Astrocyte (in vitro differentiated cells and primary cell): ENCODE measurements around the gene IFIT3. TPM values are rescaled to one million over a fixed set of nuclear protein-coding genes. Genes with fewer than 3 reads are reported as not detected.
A peak's percentile ranks its signal among the peaks of the same experiment; 100 is the strongest.

Source experiments
- DNase-seq: peaks from one replicate; pipeline ENCODE4 v3.0.0-alpha.2; 2010; ENCODE audit warnings: low read depth
- FAIRE-seq: peaks from 2 replicates; lab custom pipeline; 2011; peaks lifted over from hg19 to GRCh38; lab: Jason Lieb, UNC
- H2AFZ ChIP-seq: 2 replicates; pipeline ENCODE4 v1.6.0; 2012; ENCODE audit warnings: low read depth, low read length, inconsistent platforms
- H3K27ac ChIP-seq: 2 replicates; pipeline ENCODE4 v1.5.1; 2011; ENCODE audit warnings: low read depth, low read length, inconsistent platforms
- H3K27me3 ChIP-seq: 2 replicates; pipeline ENCODE4 v1.6.0; 2011; ENCODE audit warnings: low read length, inconsistent platforms; ENCODE audit not compliant: insufficient read depth
- H3K36me3 ChIP-seq: 2 replicates; pipeline ENCODE4 v1.5.1; 2011; ENCODE audit warnings: low read length, inconsistent platforms; ENCODE audit not compliant: insufficient read depth
- H3K4me1 ChIP-seq: 2 replicates; pipeline ENCODE4 v1.5.1; 2011; ENCODE audit warnings: low read length, inconsistent platforms; ENCODE audit not compliant: insufficient read depth
- H3K4me2 ChIP-seq: 2 replicates; pipeline ENCODE4 v1.6.0; 2012; ENCODE audit warnings: low read length, inconsistent platforms
- H3K4me3 ChIP-seq: 2 replicates; pipeline ENCODE4 v1.5.1; 2011; ENCODE audit warnings: low read depth, mild to moderate bottlenecking, low read length, inconsistent platforms; ENCODE audit not compliant: insufficient read depth
- H3K79me2 ChIP-seq: 2 replicates; pipeline ENCODE4 v1.6.0; 2012; ENCODE audit warnings: mild to moderate bottlenecking, low read length, inconsistent platforms; ENCODE audit not compliant: insufficient read depth
- H3K9ac ChIP-seq: 2 replicates; pipeline ENCODE4 v1.6.0; 2012; ENCODE audit warnings: mild to moderate bottlenecking, low read length, inconsistent platforms
- H3K9me3 ChIP-seq: 2 replicates; pipeline ENCODE4 v1.5.1; 2012; ENCODE audit warnings: low read depth, mild to moderate bottlenecking, low read length, inconsistent platforms; ENCODE audit not compliant: insufficient read depth
- H4K20me1 ChIP-seq: 2 replicates; pipeline ENCODE4 v1.6.0; 2012; ENCODE audit warnings: low read length, inconsistent platforms; ENCODE audit not compliant: insufficient read depth
- H3K27ac Mint-ChIP-seq: one replicate; pipeline ENCODE4 v1.8.0; 2021; ENCODE audit warnings: mild to moderate bottlenecking, mixed read lengths; ENCODE audit not compliant: unreplicated experiment
- H3K27me3 Mint-ChIP-seq: one replicate; pipeline ENCODE4 v1.8.0; 2021; ENCODE audit warnings: low read depth, mixed read lengths; ENCODE audit not compliant: unreplicated experiment
- H3K36me3 Mint-ChIP-seq: one replicate; pipeline ENCODE4 v1.8.0; 2021; ENCODE audit warnings: low read depth, mixed read lengths; ENCODE audit not compliant: unreplicated experiment
- H3K4me1 Mint-ChIP-seq: one replicate; pipeline ENCODE4 v1.8.0; 2021; ENCODE audit warnings: low read depth, mixed read lengths; ENCODE audit not compliant: unreplicated experiment
- H3K4me3 Mint-ChIP-seq: one replicate; pipeline ENCODE4 v1.8.0; 2021; ENCODE audit warnings: mild to moderate bottlenecking, moderate library complexity, mixed read lengths; ENCODE audit not compliant: unreplicated experiment
- H3K9me3 Mint-ChIP-seq: one replicate; pipeline ENCODE4 v1.8.0; 2021; ENCODE audit warnings: mild to moderate bottlenecking, mixed read lengths; ENCODE audit not compliant: unreplicated experiment
- EZH2 ChIP-seq: IDR thresholded peaks from 2 replicates; pipeline ENCODE4 v1.6.1; 2012; ENCODE audit warnings: mild to moderate bottlenecking, low read length, inconsistent platforms; ENCODE audit not compliant: insufficient read depth
- total RNA-seq: library from RNA; stranded (reverse); gene quantifications from 2 replicates; pipeline ENCODE4 v1.2.1, GENCODE V29; 2021
- TF ChIP-seq, protein P1 (sequence below): IDR thresholded peaks from 2 replicates; pipeline ENCODE4 v1.5.1; 2011; ENCODE audit warnings: low read depth, mild to moderate bottlenecking, inconsistent platforms, low read length, moderate library complexity; ENCODE audit not compliant: insufficient read depth

IFIT3 gene
- total RNA-seq, 1 donor from 2014 or later = 171 TPM

- H4K20me1 ChIP-seq = no peaks in the 10 kb centered on the region
- no peak overlapping the region for H3K4me3 Mint-ChIP-seq
- no peaks in the 10 kb centered on the region for H3K9me3 ChIP-seq
- H3K27ac ChIP-seq = peak overlapping the region; percentile 1
- H2AFZ ChIP-seq = peak overlapping the region; percentile 31
- FAIRE-seq (no peak), DNase-seq (peak; percentile 81)
- H3K9me3 Mint-ChIP-seq = no peaks in the 10 kb centered on the region
- peaks cover 11% of the 10 kb centered on the region for H3K4me1 ChIP-seq
- H3K27me3 Mint-ChIP-seq = no peaks in the 10 kb centered on the region
- H3K4me2 ChIP-seq = peak overlapping the region; percentile 64
- H3K79me2 ChIP-seq = no peaks in the 10 kb centered on the region
- peaks cover 21% of the 10 kb centered on the region for H3K4me1 Mint-ChIP-seq
- H3K4me3 ChIP-seq = no peak overlapping the region
- H3K36me3 ChIP-seq = no peaks in the 10 kb centered on the region
- H3K36me3 Mint-ChIP-seq = peaks cover 28% of the 10 kb centered on the region
- no peak overlapping the region for H3K9ac ChIP-seq
- H3K27ac Mint-ChIP-seq = peak overlapping the region; percentile 35
- H3K27me3 ChIP-seq = no peaks in the 10 kb centered on the region
- TF ChIP-seq EZH2 = no peak
- TF ChIP-seq, protein P1, sequence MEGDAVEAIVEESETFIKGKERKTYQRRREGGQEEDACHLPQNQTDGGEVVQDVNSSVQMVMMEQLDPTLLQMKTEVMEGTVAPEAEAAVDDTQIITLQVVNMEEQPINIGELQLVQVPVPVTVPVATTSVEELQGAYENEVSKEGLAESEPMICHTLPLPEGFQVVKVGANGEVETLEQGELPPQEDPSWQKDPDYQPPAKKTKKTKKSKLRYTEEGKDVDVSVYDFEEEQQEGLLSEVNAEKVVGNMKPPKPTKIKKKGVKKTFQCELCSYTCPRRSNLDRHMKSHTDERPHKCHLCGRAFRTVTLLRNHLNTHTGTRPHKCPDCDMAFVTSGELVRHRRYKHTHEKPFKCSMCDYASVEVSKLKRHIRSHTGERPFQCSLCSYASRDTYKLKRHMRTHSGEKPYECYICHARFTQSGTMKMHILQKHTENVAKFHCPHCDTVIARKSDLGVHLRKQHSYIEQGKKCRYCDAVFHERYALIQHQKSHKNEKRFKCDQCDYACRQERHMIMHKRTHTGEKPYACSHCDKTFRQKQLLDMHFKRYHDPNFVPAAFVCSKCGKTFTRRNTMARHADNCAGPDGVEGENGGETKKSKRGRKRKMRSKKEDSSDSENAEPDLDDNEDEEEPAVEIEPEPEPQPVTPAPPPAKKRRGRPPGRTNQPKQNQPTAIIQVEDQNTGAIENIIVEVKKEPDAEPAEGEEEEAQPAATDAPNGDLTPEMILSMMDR = no peak
Measured at GRCh38 chr10:89342206-89342958, 14.6 kb downstream of the IFIT3 start.

GRCh38 chr10:89343089-89343767, 15.4 kb downstream of the IFIT3 start:
- Histone ChIP-seq H3K4me3 (no peak overlapping the region), H3K9ac (no peak overlapping the region), H2AFZ (no peak overlapping the region), H4K20me1 (no peaks in the 10 kb centered on the region), H3K79me2 (no peaks in the 10 kb centered on the region), H3K4me1 (peaks cover 7% of the 10 kb centered on the region), H3K36me3 (no peaks in the 10 kb centered on the region), H3K9me3 (no peaks in the 10 kb centered on the region), H3K4me2 (peak overlapping the region; percentile 64), H3K27ac (peak overlapping the region; percentile 1), H3K27me3 (no peaks in the 10 kb centered on the region)
- DNase-seq (no peak), FAIRE-seq (no peak)
- Mint-ChIP-seq H3K4me3 (no peak overlapping the region), H3K4me1 (peaks cover 22% of the 10 kb centered on the region), H3K27ac (no peak overlapping the region), H3K36me3 (peaks cover 24% of the 10 kb centered on the region), H3K27me3 (no peaks in the 10 kb centered on the region), H3K9me3 (no peaks in the 10 kb centered on the region)
- TF ChIP-seq EZH2 = no peak
- TF ChIP-seq, protein P1 = no peak

GRCh38 chr10:89344156-89344555, 16.4 kb downstream of the IFIT3 start:
- Histone ChIP-seq H3K4me1 (peaks cover 7% of the 10 kb centered on the region), H3K9me3 (no peaks in the 10 kb centered on the region), H4K20me1 (no peaks in the 10 kb centered on the region), H3K4me3 (no peak overlapping the region), H3K27me3 (no peaks in the 10 kb centered on the region), H3K9ac (no peak overlapping the region), H2AFZ (no peak overlapping the region), H3K4me2 (no peak overlapping the region), H3K27ac (no peak overlapping the region), H3K79me2 (no peaks in the 10 kb centered on the region), H3K36me3 (no peaks in the 10 kb centered on the region)
- no peaks in the 10 kb centered on the region for H3K9me3 Mint-ChIP-seq
- H3K27me3 Mint-ChIP-seq = no peaks in the 10 kb centered on the region
- H3K4me3 Mint-ChIP-seq = no peak overlapping the region
- FAIRE-seq (no peak), DNase-seq (no peak)
- H3K27ac Mint-ChIP-seq = no peak overlapping the region
- H3K4me1 Mint-ChIP-seq = peaks cover 22% of the 10 kb centered on the region
- TF ChIP-seq, protein P1 = no peak
- TF ChIP-seq EZH2 = no peak
- peaks cover 18% of the 10 kb centered on the region for H3K36me3 Mint-ChIP-seq
